ENCODE data around the gene FAM131B.

DNA sequence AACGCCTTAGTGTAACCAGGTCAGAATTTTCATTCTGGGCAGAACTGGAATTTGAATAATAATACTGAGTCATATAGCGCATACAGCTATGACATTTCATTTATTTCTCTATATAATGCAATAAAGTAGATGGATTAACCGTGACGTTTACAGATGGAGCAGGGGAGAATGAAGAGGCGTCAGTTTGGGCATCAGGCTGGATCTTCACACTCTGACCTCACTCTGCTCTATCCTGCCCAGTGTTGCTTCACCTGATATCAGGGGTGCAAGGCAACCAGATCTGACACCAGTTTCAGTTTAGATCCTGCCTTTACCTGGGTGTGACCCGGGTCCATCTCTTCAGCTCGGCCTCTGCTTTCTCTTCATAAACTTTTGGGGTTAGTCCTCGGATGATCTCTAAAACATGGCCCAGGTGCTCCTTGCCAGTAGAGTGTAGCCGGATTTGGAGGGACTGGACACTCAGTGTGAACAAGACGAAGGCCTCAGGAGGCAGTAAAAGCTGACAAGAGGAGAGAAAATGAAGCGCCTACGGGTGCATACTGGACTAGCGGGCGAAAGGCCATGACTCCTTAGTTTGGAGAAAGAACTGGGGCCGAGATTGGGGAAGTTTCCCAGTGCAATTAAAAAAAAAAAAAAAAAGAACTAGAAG lies 17.2 kb upstream of the FAM131B start:
- no peak for TF ChIP-seq CTCF (conservative IDR thresholded peaks at IDR 0.05 in 1 of 2, IDR thresholded peaks at IDR 0.05 in 1 of 2; ENCODE audit: extremely low read depth in 1 of 2, insufficient read depth in 1 of 2, low read depth in 1 of 2, low read length in 2 of 2)
- no peak for TF ChIP-seq EZH2 (IDR thresholded peaks at IDR 0.05; ENCODE audit: borderline replicate concordance, low read length)

Data from mammary epithelial cell (primary cell).